Measurements from ENCODE around the gene MMS22L.
"Not testable (repeated sequence)": the region's sequence is repeated elsewhere in the genome, so short reads cannot be mapped to it uniquely, and the experiment has no call there.

Gene MMS22L

DNA sequence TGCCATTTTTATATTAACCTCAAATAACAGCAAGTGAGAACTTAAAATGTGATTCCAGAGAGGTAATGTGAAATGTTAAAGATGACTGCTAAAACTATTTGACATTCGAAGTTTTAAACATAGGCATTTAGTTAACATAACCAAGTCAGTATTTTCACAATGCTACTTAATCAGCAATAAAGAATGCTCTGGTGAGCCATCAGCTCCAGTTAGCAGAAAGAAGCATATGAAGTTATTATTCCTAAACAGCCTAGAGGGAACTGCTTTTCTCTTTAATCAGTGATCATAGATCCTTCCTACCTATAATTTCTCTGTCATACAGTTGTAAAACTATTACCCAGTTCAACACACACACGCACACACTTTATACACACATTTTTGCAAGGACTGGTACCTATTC is 60.1 kb downstream of the MMS22L start:
- no peak for DNase-seq (ENCODE audit: low spot score)

DNA sequence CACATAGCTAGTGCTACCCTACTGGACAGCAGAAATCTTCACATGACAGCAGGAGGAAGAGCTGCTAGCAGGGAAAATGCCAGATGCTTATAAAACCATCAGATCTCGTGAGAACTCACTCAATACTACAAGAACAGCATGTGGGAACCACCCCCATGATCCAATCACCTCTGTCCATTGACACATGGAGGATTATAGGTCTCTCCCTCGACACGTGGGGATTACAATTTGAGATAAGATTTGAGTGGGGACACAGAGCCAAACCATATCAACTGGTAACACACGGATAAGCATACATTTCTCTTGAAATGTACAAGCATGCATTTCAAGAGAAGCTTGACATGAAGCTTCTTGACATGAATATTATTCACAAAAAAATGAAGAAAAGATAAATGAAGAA is 64.1 kb downstream of the MMS22L start:
- DNase-seq (ENCODE audit: low spot score): no peak

DNA sequence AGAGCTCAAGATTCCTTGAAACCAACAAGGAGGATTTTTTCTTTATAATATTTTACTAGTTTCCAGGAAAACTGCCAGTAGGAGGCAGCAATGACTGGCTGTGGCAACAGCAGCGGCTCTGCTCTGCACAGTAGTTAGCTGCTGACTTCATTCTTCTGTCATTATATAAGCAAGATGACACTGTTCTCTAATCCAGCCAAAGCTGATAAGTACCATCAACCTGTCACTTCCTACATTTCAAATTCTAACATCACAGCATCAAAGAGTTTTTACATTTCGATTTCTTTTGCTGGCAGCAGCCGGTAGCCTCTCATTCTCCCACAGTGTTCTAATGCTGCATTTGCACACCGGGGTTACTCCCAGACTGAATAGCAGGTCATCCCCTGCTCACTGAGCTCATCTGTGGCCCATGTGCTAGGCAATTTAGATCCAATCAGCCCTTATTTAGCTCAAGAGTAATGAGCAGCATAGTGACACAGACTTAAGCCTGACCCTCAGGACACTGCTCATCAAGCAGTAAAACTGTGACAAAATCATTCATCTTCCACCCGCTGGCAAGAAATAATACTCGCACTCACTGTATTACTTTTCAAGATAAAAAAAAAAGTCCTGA is 67.8 kb downstream of the MMS22L start:
- DNase-seq (ENCODE audit: low spot score): peak; percentile 45

DNA sequence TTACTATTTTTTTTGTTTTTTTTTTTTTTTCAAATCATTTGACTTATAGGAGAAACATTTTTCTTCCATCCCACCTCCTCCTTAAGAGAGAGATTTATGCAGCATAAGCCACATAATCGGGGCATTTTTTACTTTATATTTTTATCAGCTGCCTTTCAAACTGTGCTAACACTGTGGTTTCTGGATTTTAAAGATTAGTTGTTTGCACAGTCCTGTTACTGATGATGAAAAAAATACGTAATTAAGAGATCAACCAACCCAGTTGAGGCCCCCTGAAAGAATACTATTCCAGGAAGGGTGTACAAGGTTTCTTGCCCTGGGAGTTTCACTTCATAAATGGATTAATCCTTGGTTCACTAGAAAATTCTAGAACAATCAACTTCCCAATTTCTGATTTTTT is 68.3 kb downstream of the MMS22L start:
- no peak for DNase-seq (ENCODE audit: low spot score)

DNA sequence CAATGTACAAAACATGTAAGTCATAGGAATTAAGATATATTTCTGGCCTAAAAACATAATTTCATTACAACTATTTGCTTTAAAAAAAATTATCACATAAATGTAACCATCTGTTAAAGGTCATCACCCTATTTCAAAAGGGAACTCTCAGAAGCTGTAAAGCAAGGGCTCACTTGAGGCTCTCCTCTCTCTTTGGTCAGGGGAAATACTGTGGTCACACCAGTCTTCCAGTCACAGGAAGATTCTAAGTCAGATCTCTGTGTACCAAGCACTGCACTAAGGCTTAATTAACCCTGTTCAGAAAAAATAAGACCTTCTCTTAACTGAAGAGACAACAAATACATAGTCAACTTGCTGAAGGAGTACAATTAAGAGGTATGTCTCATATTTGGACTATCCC is 75.6 kb downstream of the MMS22L start:
- peak; percentile 30 for DNase-seq (ENCODE audit: low spot score)

DNA sequence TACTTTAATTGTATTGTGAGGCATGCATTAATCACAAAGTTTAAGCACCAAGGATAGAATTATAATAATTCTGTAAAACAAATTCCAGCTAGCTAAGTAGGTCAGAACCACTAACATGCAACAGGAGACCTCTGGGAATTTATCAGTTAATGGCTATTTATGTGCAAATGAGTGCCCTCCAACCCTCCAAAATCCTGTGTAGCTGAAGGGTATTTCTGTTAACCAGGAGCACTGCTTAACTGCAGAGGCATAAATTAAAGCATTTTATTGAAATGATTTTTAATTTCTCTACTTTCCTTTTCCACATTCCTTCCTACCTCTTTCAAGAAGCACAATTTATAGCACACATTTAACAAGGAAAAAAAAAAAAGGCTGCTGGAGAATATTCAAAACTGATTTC is 77.0 kb downstream of the MMS22L start:
- DNase-seq (ENCODE audit: low spot score): no peak

DNA sequence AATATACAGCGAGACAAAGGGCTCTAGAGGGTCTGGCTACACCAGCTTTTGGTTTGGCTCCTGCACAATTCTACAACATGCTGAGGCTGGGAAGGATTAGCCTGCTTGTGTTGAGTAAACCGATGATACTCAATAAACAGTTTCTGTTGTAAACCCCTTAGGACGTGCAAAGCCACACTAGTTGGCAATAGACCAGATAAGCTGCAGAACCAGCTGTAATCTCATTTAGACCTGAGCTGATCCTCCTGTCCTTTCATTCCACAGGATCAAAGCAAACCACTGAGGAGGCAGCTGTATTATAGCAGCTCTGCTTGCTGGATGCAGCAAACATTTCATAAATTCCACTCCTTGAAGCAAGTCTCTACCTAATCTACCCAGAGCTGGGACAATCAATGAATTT is 79.7 kb downstream of the MMS22L start:
- peak; percentile 61 for DNase-seq (ENCODE audit: low spot score)

DNA sequence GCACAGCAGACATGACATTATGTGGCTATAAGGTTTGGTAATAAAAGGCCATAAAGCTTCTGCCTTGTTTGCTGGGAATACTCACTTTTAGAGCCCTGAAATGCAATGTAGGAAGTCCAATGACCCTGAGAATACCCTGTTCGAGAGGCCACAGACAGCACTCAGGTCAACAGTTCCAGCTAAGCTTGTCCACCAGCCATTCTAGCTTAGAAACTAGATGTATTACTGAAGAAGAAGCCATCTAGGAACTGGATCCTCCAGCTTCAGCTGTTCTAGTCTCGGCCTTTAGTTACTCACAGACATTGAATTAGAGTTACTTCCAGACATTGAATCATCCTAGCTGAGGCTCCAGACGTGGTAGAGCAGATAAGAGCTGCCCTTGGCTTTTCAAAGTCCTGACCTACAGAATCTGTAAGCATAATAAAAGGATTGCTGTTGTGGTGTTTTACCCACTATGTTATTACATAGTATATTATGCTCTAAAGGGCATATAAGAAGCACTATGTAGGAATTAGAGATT is 84.9 kb downstream of the MMS22L start:
- no peak for DNase-seq (ENCODE audit: low spot score)

DNA sequence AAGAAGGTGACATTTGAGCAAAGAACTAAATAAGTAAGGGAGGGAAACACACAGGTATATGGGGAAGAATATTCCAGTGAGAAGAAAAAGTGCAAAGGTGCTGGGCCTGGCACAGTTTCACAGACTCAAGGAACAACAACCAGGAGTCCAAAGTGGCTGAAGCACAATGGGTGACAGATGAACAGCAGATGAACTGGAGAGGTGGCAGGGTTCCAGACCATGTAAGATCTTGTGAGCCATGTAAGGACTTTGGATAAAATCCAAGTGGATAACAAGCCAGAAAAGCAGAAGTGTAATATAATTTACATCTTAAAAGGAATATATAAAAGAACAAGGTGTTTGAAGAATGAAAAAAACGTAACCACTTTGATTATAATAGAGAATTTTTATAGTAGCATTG is 87.9 kb downstream of the MMS22L start:
- DNase-seq (ENCODE audit: low spot score): no peak

DNA sequence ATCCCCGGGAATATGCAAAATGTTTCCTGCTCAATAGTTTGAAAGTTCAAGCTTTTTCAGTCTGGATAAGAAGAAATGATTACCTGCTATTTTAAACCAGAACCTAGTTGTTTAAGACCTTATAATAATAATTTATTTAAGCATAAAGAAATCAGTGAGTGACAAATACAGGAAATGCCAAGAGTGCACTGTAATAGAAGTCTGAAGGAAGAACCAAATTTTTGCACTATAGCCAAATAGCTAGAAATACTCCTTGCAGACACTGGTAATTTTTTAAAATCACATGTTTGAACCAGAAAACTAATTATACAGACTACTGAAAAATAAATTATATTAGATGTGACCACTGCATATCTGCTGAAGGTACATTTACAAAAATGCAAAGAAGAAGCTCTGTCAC is 93.2 kb downstream of the MMS22L start:
- DNase-seq (ENCODE audit: low spot score): no peak

DNA sequence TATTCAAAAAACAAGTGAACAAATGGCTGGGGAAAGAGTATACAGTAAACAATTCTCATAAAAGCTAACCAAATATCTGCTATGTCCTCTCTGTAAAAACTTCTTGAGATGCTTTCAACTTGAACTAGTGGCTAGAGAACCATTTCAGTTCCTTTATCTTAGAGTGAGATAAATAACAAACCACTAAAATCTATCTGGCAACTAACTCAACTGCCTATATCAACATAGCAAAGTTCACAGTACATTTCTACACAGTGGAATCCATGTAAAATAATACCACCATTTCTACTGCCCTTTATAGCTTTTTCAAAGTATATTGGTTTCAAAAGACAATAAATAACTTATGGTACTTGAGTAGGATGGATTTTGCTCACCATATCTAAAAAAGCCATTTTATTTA is 95.1 kb downstream of the MMS22L start:
- no peak for DNase-seq (ENCODE audit: low spot score)

DNA sequence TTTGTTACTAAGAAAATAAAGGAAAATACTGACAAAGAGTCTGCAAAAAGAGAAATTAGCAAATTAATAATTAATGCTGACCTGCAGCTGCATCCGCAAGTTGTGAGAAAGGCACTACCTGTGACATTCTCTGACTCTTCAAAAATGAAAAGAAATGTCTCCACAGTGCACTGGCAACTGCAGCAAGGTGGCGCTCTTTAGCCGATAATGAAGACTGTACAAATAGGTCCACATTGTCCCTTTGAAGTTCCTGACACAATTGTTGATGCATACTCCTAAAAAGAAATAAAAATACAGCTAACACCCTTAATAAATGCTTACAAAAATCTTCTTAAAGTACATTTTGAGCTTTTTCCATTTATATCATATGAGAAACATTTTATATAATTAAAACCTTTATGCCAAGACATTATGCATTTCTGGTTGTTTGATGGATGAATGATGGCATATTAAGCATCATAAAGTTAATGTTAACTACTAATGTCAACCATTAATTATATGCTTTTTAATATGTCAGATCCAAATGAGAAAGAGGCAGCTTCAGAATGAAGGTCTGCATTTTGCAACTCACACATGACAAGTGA is 96.5 kb downstream of the MMS22L start:
- peak; percentile 70 for DNase-seq (ENCODE audit: low spot score)

DNA sequence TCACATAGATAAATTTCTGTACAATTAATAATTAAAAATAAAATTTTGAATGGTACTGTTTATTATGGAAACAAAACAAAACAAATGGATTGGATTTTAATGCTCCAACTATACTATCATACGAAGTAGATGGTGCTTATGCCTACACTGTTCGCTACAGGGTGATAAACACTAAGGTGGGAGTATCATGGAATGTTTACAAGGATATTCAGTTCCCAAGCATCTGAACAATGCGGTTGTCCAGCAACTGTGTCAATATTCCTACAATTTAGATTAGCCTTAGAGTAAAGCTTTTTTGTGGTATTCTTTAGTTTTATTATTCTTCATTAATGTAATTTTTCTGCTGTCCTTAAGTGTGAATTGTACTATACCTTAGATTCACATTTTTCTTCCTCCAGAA is 105.1 kb downstream of the MMS22L start:
- DNase-seq (ENCODE audit: low spot score): no peak

DNA sequence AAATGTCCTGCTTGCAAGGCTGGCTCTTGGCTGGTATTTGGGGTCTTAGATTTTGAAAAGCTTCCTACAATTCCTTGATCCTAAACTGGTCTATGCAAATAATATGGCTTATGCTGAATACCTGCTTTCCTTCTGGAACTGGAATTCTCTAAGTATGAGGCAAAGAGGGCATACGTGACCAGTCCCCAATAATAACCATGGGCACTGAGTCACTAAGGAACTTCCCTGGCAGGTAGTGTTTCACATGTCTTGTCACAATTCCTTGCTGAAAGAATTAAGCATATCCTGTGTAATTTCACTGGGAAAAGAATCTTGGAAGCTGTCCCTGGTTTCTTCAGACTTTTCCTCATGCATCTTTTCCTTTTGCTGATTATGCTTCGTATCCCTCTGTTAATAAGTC is 106.5 kb downstream of the MMS22L start:
- DNase-seq (ENCODE audit: low spot score): no peak

DNA sequence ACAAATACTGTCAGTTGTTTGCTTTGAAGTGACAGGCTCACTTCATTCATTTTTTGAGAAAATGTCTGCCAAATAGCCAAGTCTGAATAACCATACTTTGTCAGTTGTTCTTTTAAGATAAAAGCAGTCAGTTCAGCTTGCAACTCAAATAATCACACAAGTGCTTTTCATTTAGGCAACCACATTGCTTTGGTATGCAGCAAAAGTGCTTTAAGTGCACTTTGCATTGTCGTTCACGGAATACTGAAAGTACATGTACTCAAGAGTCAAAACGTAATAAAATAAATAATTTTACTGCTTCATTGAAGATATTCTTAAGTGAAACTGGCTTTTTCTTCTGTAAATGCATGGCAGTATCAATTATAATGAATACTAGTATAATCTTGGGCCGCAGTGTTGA is 107.2 kb downstream of the MMS22L start:
- no peak for DNase-seq (ENCODE audit: low spot score)

DNA sequence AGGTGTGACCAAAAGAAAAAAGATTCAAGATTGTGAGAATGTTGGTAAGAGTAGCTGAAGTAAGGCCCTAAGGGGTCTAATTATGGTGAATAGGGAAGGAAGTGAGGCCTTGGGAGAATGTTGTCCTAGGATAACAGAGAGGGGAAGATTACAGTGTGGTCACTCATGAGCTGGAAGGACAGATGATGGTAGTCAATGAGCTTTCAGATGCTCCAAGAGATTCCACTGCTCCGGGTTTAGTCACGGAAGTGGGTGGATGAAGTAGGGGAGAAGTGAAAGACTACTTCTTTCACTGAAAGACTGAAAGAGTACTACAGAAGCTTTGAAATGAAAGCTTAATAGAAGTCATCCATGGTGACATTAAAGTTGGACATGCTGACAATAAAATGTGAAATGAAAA is 108.5 kb downstream of the MMS22L start:
- no peak for DNase-seq (ENCODE audit: low spot score)

DNA sequence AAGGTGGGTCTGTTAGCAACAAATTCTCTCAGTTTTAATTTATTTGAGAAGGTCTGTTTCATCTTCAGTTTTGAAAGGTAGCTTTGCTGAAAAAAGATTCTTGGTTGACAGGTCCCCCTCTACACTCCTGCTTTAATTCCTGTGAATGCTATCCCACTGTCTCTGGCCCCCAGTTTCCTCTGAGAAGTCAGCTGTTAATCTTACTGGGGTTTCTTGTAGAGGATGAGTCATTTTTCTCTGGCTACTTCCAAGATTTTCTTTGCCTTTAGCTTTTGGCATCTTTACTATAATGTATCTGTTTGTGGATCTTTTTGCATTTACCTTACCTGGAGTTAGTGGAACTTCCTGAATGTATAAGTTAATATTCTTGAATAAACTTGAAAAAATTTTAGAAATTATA is 122.7 kb downstream of the MMS22L start:
- no peak for DNase-seq (ENCODE audit: low spot score)

DNA sequence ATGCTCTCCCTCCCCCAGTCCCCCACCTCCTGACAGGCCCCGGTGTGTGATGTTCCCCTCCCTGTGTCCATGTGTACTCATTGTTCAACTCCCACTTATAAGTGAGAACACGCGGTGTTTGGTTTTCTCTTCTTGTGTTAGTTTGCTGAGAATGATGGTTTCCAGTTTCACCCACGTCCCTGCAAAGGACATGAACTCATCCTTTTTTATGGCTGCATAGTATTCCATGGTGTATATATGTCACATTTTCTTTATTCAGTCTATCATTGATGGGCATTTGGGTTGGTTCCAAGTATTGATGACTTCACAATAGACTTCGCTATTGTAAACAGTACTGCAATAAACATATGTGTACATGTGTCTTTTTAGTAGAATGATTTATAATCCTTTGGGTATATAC is 127.6 kb downstream of the MMS22L start:
- DNase-seq (ENCODE audit: low spot score): not testable (repeated sequence)

DNA sequence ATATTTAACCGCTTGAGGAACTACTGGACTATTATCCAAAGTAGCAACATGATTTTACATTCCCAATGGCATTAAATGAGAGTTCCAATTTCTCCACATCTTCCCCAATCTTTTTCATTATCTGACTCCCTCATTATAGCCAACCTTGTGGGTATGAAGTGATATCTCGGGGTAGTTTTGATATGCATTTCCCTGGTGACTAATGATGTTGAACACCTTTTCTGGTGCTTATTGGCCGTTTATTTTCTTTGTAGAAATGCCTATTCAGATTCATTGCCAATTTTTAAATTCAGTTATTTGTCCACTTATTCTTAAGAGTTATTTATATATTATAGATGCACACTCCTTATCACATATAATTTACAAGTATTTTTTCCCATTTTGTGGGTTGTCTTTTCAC is 129.0 kb downstream of the MMS22L start:
- no peak for DNase-seq (ENCODE audit: low spot score)

DNA sequence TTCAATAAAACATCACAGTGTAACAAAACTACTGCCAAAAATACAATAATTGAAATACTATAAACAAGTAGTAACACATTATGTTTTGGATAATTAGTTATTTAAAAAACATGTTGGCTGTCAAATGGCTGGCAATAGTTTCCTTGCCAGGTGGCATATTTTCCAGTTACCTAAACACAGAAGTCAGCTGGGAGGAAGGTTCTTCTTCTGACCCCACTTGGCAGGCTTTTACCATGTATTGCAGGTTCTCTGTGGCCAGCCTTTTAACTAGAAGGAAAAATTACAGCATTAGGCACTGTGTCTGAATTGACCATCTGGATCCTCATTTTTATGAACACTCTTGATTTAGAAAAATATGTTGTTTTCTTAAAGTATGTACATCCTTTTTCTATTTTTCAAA is 131.4 kb downstream of the MMS22L start:
- no peak for DNase-seq (ENCODE audit: low spot score)

DNA sequence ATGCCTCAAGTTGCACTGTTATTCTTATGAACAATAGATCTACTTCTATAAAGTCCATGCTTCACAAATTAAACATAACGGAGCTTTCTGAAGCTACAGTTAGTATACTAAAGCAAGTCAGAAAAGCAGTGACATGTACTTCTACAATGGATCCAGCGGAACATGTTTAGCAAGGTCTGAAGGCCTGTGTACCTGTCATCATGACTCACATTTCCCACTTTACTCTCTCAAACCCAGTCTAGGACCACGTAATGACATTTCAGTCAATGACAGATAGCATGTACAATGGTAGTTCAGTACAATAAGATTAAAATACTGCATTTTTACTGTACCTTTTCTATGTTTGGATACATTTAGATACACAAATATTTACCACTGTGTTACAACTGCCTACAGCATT is 132.1 kb downstream of the MMS22L start:
- no peak for DNase-seq (ENCODE audit: low spot score)

DNA sequence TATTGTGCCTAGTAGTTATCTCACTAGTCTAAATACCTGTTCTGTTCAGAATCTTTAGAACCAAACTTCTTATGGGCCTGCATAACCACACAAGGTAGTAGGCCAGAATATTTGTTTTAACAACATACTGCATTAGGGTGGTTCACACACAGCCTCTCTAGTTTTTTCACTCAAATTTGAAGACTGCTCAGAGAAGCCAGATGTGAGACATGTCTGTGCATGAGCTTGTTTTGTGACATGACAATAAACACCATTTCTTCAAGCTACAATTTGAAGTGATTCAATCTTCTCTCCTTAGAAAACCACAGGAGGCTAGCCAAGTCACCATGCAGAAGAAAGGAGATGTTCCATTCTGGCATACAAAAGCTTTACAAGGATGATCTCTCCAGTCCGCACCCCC is 135.6 kb downstream of the MMS22L start:
- DNase-seq (ENCODE audit: low spot score): no peak

DNA sequence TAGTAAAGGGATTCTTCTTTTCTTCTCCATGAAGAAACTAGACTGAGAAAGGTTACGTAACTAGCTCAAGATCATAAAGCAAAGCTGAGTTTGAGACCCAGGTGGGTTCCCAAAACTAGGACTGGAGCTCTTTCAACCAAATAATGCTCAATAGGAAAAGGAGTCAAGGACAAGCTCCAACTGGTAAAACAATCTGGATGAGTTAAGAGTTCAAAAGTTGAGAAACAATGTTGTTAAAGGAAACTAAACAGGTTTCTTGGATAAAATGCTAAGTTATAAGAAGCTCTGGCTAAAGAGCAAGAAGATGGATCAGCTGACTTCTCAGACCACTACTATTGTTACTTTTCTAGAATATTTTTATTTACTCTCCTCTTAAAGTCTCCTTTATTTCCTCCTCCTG is 137.3 kb downstream of the MMS22L start:
- no peak for DNase-seq (ENCODE audit: low spot score)

DNA sequence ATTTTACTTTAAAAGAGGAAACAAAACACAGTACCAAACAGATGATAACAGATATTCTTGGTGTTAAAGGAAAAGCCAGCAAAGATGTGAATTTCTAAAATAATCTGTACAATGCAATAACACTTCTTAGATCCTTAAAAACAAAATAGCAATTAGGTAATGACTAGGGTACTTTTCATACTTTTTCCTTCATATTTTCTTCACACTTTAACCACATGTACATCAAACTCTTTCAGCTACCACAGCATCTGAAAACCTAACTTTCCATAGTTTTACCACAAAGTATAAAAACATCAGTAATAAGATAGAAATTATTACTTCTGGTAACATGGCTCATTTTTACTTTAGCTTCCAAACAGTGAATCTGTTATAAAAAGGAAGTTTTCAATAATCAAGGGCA is 141.3 kb downstream of the MMS22L start:
- no peak for DNase-seq (ENCODE audit: low spot score)

All from SK-N-DZ (cell line).